ENCODE data around the gene SHCBP1L. TPM values are rescaled to one million over a fixed set of nuclear protein-coding genes. Genes with fewer than 3 reads are reported as not detected.

The SHCBP1L gene
- total and polyA plus RNA-seq, 9 of the 15 experiments (the other 6 are each of a cell fraction or from before 2014, with no cell fraction given) = not detected

GRCh38 chr1:182972231-182972630 is 19.3 kb upstream of the SHCBP1L start:
- Histone ChIP-seq H3K79me2 (ENCODE audit: control insufficient read depth, insufficient read depth, low read length) (no peaks in the 10 kb centered on the region), H3K4me1 (replicated peaks in 1 of 2; ENCODE audit: control insufficient read depth in 2 of 2, insufficient read depth in 2 of 2, low read length in 2 of 2) (no peaks in the 10 kb centered on the region), H4K20me1 (replicated peaks; ENCODE audit: control insufficient read depth, insufficient read depth, low read length) (no peaks in the 10 kb centered on the region), H3K4me3 (no peak overlapping the region), H3K27ac (ENCODE audit: extremely low read depth, low read depth, low read length) (no peak overlapping the region), H3K27me3 (ENCODE audit: control insufficient read depth in 2 of 2, insufficient read depth in 2 of 2, low read length in 2 of 2) (peaks cover 19 to 21% of the 10 kb centered on the region in 2 experiments), H3K4me2 (ENCODE audit: insufficient read depth, low read length) (no peak overlapping the region), H3K9ac (ENCODE audit: insufficient read depth in 1 of 2, low read depth in 2 of 2, low read length in 2 of 2) (no peak overlapping the region), H3K36me3 (ENCODE audit: control insufficient read depth, insufficient read depth, low read length) (no peaks in the 10 kb centered on the region), H3K9me3 (replicated peaks; ENCODE audit: control insufficient read depth, insufficient read depth, low read depth, low read length) (no peaks in the 10 kb centered on the region), H3K9me1 (ENCODE audit: control insufficient read depth, insufficient read depth, low read length) (no peaks in the 10 kb centered on the region), H2AFZ (ENCODE audit: low read depth, low read length) (no peak overlapping the region)
- no TSS peak for BruUV-seq (replicated peaks)
- POLR2A ChIA-PET = no interaction called here
- CTCF ChIA-PET (ENCODE audit: low intra/inter-chr PET ratio) = no interaction called here
- DNase-seq (ENCODE audit: extremely low read depth in 1 of 4, low spot score in 3 of 4) = no peak
- intact Hi-C loops (cut with micrococcal nuclease) (no loop called here), in situ Hi-C loops (cut with MboI) (loop anchor here (25.0 kb wide), 2 partner anchors 265 to 640 kb away; no protein-coding TSS in a partner anchor)
- TF ChIP-seq SLC30A9 (CRISPR knock-in tag; IDR thresholded peaks at IDR 0.05) = no peak
- TF ChIP-seq SMAD3 (CRISPR knock-in tag; conservative IDR thresholded peaks at IDR 0.05) = no peak
- no peak for TF ChIP-seq ZNF707 (CRISPR knock-in tag; conservative IDR thresholded peaks at IDR 0.05)
- TF ChIP-seq SMAD1 (IDR thresholded peaks at IDR 0.05; ENCODE audit: low read depth, low read length, partially characterized antibody) = no peak
- no peak for TF ChIP-seq KAT2B (IDR thresholded peaks at IDR 0.05; ENCODE audit: low read depth, low read length)
- TF ChIP-seq HNRNPL (IDR thresholded peaks at IDR 0.05; ENCODE audit: low read depth, low read length) = no peak
- TF ChIP-seq ZNF511 (CRISPR knock-in tag; IDR thresholded peaks at IDR 0.05) = no peak
- TF ChIP-seq, protein P1, sequence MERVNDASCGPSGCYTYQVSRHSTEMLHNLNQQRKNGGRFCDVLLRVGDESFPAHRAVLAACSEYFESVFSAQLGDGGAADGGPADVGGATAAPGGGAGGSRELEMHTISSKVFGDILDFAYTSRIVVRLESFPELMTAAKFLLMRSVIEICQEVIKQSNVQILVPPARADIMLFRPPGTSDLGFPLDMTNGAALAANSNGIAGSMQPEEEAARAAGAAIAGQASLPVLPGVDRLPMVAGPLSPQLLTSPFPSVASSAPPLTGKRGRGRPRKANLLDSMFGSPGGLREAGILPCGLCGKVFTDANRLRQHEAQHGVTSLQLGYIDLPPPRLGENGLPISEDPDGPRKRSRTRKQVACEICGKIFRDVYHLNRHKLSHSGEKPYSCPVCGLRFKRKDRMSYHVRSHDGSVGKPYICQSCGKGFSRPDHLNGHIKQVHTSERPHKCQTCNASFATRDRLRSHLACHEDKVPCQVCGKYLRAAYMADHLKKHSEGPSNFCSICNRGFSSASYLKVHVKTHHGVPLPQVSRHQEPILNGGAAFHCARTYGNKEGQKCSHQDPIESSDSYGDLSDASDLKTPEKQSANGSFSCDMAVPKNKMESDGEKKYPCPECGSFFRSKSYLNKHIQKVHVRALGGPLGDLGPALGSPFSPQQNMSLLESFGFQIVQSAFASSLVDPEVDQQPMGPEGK (CRISPR knock-in tag; IDR thresholded peaks at IDR 0.05; ENCODE audit: borderline replicate concordance) = no peak
- TF ChIP-seq ZNF584 (CRISPR knock-in tag; IDR thresholded peaks at IDR 0.05; ENCODE audit: low read depth) = no peak
- no peak for TF ChIP-seq CBX8 (IDR thresholded peaks at IDR 0.05; ENCODE audit: borderline replicate concordance, extremely low read depth, low read depth, low read length, poor library complexity, severe bottlenecking)
- no peak for TF ChIP-seq RHOXF2B (CRISPR knock-in tag; conservative IDR thresholded peaks at IDR 0.05)
- no peak for TF ChIP-seq CBX5 (IDR thresholded peaks at IDR 0.05; ENCODE audit: borderline replicate concordance, low read depth)
- no peak for TF ChIP-seq ZNF165 (CRISPR knock-in tag; IDR thresholded peaks at IDR 0.05; ENCODE audit: borderline replicate concordance)
- no peak for TF ChIP-seq NFYB (IDR thresholded peaks at IDR 0.05; ENCODE audit: extremely low read depth, insufficient read length)
- FAIRE-seq = no peak
- no peak for ATAC-seq
- 0% methylated on average over 2 of the region's 2 CpGs for WGBS (ENCODE audit: insufficient coverage, low coverage, missing lambda C conversion rate)

All from K562 (cell line).